GM06990 (cell line): ENCODE data around the gene SASH1.

Source experiments
- DNase-seq: peaks from one replicate; pipeline ENCODE4 v3.0.0-alpha.2; 2011; ENCODE audit not compliant: insufficient read length; ENCODE audit errors: extremely low read depth
- H3K27me3 ChIP-seq: replicated peaks from 2 replicates; pipeline ENCODE4 v1.6.0; 2011; ENCODE audit warnings: low read length; ENCODE audit not compliant: control insufficient read depth, insufficient read depth
- H3K36me3 ChIP-seq: 2 replicates; pipeline ENCODE4 v1.5.1; 2011; ENCODE audit warnings: low read length; ENCODE audit not compliant: control insufficient read depth, insufficient read depth
- H3K4me3 ChIP-seq: replicated peaks from 2 replicates; pipeline ENCODE4 v1.5.1; 2011; ENCODE audit warnings: low read depth, mild to moderate bottlenecking, control low read depth, low read length
- TF ChIP-seq, protein P1 (sequence below): IDR thresholded peaks from 2 replicates; pipeline ENCODE4 v1.5.1; 2011; ENCODE audit warnings: low read length, control low read depth, mild to moderate bottlenecking, inconsistent platforms; ENCODE audit not compliant: insufficient read depth, poor library complexity, severe bottlenecking

SASH1 gene

GRCh38 chr6:148533309-148534107, 190.9 kb downstream of the SASH1 start:
- TF ChIP-seq, protein P1, sequence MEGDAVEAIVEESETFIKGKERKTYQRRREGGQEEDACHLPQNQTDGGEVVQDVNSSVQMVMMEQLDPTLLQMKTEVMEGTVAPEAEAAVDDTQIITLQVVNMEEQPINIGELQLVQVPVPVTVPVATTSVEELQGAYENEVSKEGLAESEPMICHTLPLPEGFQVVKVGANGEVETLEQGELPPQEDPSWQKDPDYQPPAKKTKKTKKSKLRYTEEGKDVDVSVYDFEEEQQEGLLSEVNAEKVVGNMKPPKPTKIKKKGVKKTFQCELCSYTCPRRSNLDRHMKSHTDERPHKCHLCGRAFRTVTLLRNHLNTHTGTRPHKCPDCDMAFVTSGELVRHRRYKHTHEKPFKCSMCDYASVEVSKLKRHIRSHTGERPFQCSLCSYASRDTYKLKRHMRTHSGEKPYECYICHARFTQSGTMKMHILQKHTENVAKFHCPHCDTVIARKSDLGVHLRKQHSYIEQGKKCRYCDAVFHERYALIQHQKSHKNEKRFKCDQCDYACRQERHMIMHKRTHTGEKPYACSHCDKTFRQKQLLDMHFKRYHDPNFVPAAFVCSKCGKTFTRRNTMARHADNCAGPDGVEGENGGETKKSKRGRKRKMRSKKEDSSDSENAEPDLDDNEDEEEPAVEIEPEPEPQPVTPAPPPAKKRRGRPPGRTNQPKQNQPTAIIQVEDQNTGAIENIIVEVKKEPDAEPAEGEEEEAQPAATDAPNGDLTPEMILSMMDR = peak; percentile 2
- Histone ChIP-seq H3K36me3 (no peaks in the 10 kb centered on the region), H3K27me3 (peaks cover 2% of the 10 kb centered on the region), H3K4me3 (no peak overlapping the region)
- no peak for DNase-seq

DNA sequence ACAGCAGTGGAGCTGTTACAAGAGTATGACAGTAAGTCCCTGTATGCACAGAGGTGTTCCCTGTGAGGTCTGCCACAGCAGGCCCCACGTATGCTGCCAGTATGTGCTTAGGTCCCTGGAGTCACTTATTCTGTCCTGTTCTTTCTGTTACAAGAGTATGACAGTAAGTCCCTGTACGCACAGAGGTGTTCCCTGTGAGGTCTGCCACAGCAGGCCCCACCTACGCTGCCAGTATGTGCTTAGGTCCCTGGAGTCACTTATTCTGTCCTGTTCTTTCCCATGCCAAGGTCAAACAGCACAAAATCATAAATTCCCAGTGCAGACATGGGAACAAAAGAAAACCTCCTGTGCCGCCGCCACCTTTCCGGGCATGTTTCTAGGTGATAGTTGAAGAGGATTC, 192.2 kb downstream of the SASH1 start:
- Histone ChIP-seq H3K4me3 (no peak overlapping the region), H3K36me3 (no peaks in the 10 kb centered on the region), H3K27me3 (peaks cover 2% of the 10 kb centered on the region)
- no peak for DNase-seq
- TF ChIP-seq, protein P1 = no peak

DNA sequence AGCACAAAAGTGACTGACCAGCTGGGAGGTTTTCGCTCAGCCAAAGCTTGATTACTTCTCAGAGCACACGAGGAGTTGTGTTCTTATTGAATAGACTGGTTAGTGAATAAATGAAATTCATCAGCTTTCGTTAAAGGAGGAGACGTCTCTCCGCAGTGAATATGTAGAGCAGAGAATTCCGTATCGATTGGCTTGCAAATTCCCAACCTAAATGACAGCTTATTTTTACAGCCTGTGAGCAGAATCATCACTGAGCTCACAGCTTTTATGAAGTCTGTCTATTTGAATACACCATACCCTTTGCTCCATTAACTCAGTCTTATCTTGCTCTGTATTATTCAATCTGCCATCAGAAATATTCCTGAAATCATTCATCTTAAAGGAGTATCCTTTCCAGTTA, 192.7 kb downstream of the SASH1 start:
- no peaks in the 10 kb centered on the region for H3K36me3 ChIP-seq

DNA sequence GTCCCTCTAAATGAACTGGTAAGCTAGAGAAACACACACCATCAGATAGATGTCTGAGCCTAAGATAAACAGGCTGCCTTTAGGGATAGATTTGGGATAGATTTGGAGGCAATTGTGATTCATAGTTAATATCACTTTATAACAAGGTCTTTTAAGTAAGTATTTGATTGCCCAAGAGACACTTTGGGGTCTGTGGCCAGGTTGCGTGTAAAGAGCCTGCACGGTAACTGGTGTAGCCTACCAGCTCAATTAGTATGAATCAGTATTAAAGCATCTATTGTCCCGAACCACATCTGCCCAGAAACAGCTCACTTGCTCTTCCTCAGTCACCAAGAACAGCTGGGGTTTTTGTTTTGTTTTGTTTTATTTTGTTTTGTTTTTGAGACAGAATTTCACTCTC, 193.3 kb downstream of the SASH1 start:
- H3K4me3 ChIP-seq = no peak overlapping the region
- DNase-seq = no peak
- TF ChIP-seq, protein P1 = no peak
- H3K36me3 ChIP-seq = no peaks in the 10 kb centered on the region
- H3K27me3 ChIP-seq = peaks cover 2% of the 10 kb centered on the region

More for the DNA sequence above, 192.7 kb downstream of the SASH1 start:
- no peak overlapping the region for H3K4me3 ChIP-seq
- TF ChIP-seq, protein P1 = no peak
- peaks cover 2% of the 10 kb centered on the region for H3K27me3 ChIP-seq
- DNase-seq = no peak

GRCh38 chr6:148538261-148539190, 195.9 kb downstream of the SASH1 start:
- TF ChIP-seq, protein P1 = no peak
- Histone ChIP-seq H3K4me3 (no peak overlapping the region), H3K27me3 (peaks cover 2% of the 10 kb centered on the region), H3K36me3 (no peaks in the 10 kb centered on the region)
- DNase-seq = no peak
